IMR-90 (cell line): ENCODE data around the gene MCF2L.
"Not testable (repeated sequence)": the region's sequence is repeated elsewhere in the genome, so short reads cannot be mapped to it uniquely, and the experiment has no call there.

Experiments
- BHLHE40 ChIP-seq: fragments of 150-350 bp; IDR thresholded peaks from 2 replicates; pipeline ENCODE4 v1.6.1; 2016; ENCODE audit warnings: mild to moderate bottlenecking, low read depth, low read length
- CEBPB ChIP-seq: IDR thresholded peaks from 2 replicates; pipeline ENCODE4 v1.6.1; 2012; ENCODE audit warnings: low read depth, low read length, improper control_type of control experiment
- MAZ ChIP-seq: IDR thresholded peaks from 2 replicates; pipeline ENCODE4 v1.6.1; 2012; ENCODE audit warnings: low read depth, mild to moderate bottlenecking, low read length, improper control_type of control experiment, moderate library complexity, borderline replicate concordance
- MXI1 ChIP-seq: IDR thresholded peaks from 2 replicates; pipeline ENCODE4 v1.6.1; 2012; ENCODE audit warnings: low read depth, mild to moderate bottlenecking, low read length, moderate library complexity, borderline replicate concordance
- NFE2L2 ChIP-seq: fragments of 150-350 bp; IDR thresholded peaks from 2 replicates; pipeline ENCODE4 v1.6.1; 2016; ENCODE audit warnings: low read depth, mild to moderate bottlenecking, low read length
- POLR2A ChIP-seq: IDR thresholded peaks from 2 replicates; pipeline ENCODE4 v1.6.1; 2012; ENCODE audit warnings: mild to moderate bottlenecking, low read depth, low read length
- RCOR1 ChIP-seq: IDR thresholded peaks from 2 replicates; pipeline ENCODE4 v1.6.1; 2012; ENCODE audit warnings: mild to moderate bottlenecking, low read length, improper control_type of control experiment; ENCODE audit not compliant: insufficient replicate concordance
- RFX5 ChIP-seq: IDR thresholded peaks from 2 replicates; pipeline ENCODE4 v1.8.0; 2012; ENCODE audit warnings: low read depth, mild to moderate bottlenecking, low read length, moderate library complexity
- SMC3 ChIP-seq: fragments of 150-350 bp; IDR thresholded peaks from 2 replicates; pipeline ENCODE4 v1.6.1; 2016; ENCODE audit warnings: low read depth, mild to moderate bottlenecking, antibody characterized with exemption, low read length, moderate library complexity
- TF ChIP-seq, protein P1 (sequence below): conservative IDR thresholded peaks from 2 replicates; pipeline ENCODE4 v1.5.1; 2012; ENCODE audit warnings: mild to moderate bottlenecking, low read depth, low read length, improper control_type of control experiment
- TF ChIP-seq, protein P2 (sequence below): fragments of 150-350 bp; IDR thresholded peaks from 2 replicates; pipeline ENCODE4 v1.6.1; 2017; ENCODE audit warnings: mild to moderate bottlenecking, antibody characterized with exemption, low read length, low read depth

DNA sequence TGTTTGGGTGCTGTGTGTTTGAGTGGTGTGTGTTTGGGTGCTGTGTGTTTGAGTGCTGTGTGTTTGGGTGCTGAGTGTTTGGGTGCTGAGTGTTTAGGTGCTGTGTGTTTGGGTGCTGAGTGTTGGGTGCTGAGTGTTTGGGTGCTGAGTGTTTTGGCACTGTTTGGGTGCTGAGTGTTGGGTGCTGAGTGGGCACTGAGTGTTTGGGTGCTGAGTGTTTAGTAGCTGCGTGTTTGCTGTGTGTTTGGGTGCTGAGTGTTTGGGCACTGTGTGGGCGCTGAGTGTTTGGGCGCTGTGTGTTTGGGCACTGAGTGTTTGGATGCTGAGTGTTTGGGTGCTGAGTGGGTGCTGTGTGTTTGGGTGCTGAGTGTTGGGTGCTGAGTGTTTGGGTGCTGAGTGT lies 88.5 kb downstream of the MCF2L start:
- TF ChIP-seq, protein P1, sequence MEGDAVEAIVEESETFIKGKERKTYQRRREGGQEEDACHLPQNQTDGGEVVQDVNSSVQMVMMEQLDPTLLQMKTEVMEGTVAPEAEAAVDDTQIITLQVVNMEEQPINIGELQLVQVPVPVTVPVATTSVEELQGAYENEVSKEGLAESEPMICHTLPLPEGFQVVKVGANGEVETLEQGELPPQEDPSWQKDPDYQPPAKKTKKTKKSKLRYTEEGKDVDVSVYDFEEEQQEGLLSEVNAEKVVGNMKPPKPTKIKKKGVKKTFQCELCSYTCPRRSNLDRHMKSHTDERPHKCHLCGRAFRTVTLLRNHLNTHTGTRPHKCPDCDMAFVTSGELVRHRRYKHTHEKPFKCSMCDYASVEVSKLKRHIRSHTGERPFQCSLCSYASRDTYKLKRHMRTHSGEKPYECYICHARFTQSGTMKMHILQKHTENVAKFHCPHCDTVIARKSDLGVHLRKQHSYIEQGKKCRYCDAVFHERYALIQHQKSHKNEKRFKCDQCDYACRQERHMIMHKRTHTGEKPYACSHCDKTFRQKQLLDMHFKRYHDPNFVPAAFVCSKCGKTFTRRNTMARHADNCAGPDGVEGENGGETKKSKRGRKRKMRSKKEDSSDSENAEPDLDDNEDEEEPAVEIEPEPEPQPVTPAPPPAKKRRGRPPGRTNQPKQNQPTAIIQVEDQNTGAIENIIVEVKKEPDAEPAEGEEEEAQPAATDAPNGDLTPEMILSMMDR: not testable (repeated sequence)
- TF ChIP-seq POLR2A, RFX5, MXI1, RCOR1, CEBPB, BHLHE40, SMC3, MAZ, NFE2L2: not testable (repeated sequence)
- TF ChIP-seq, protein P2, sequence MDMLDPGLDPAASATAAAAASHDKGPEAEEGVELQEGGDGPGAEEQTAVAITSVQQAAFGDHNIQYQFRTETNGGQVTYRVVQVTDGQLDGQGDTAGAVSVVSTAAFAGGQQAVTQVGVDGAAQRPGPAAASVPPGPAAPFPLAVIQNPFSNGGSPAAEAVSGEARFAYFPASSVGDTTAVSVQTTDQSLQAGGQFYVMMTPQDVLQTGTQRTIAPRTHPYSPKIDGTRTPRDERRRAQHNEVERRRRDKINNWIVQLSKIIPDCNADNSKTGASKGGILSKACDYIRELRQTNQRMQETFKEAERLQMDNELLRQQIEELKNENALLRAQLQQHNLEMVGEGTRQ: not testable (repeated sequence)
